HUES6 (cell line): ENCODE data around the gene KLHDC8B.
"Not testable (repeated sequence)": the region's sequence is repeated elsewhere in the genome, so short reads cannot be mapped to it uniquely, and the experiment has no call there.

ENCODE experiments used
- H3K27ac ChIP-seq: 2 replicates; pipeline ENCODE4 v1.7.0; 2013; ENCODE audit warnings: low read depth, mild to moderate bottlenecking, low read length, inconsistent platforms
- H3K27me3 ChIP-seq: 2 replicates; pipeline ENCODE4 v1.6.1; 2013; ENCODE audit warnings: low read length; ENCODE audit not compliant: control insufficient read depth, insufficient read depth
- H3K36me3 ChIP-seq: 2 replicates; pipeline ENCODE4 v1.6.1; 2013; ENCODE audit warnings: low read length; ENCODE audit not compliant: control insufficient read depth, insufficient read depth
- H3K4me1 ChIP-seq: 2 replicates; pipeline ENCODE4 v1.6.1; 2013; ENCODE audit warnings: low read length; ENCODE audit not compliant: control insufficient read depth, insufficient read depth
- H3K4me3 ChIP-seq: 2 replicates; pipeline ENCODE4 v1.5.1; 2013; ENCODE audit warnings: low read depth, low read length
- H3K9ac ChIP-seq: one replicate; pipeline ENCODE4 v1.6.1; 2013; ENCODE audit warnings: mild to moderate bottlenecking, low read length
- H3K9me3 ChIP-seq: 2 replicates; pipeline ENCODE4 v1.6.1; 2013; ENCODE audit warnings: low read depth, low read length; ENCODE audit not compliant: control insufficient read depth, insufficient read depth

KLHDC8B gene

GRCh38 chr3:49183873-49184272 lies 12.5 kb downstream of the KLHDC8B start:
- Histone ChIP-seq H3K27ac (no peak overlapping the region), H3K4me3 (no peak overlapping the region), H3K9ac (no peak overlapping the region), H3K27me3 (no peaks in the 10 kb centered on the region), H3K4me1 (no peaks in the 10 kb centered on the region), H3K36me3 (no peaks in the 10 kb centered on the region), H3K9me3 (peaks cover 4% of the 10 kb centered on the region; the same call in 1 of the 2 replicates)

GRCh38 chr3:49191741-49192140 lies 20.3 kb downstream of the KLHDC8B start:
- Histone ChIP-seq H3K27ac (no peak overlapping the region), H3K4me3 (no peak overlapping the region), H3K27me3 (no peaks in the 10 kb centered on the region), H3K4me1 (no peaks in the 10 kb centered on the region), H3K9me3 (no peaks in the 10 kb centered on the region), H3K36me3 (no peaks in the 10 kb centered on the region), H3K9ac (no peak overlapping the region)

- no peaks in the 10 kb centered on the region for H3K9me3 ChIP-seq
- no peaks in the 10 kb centered on the region for H3K27me3 ChIP-seq
- H3K27ac ChIP-seq = no peak overlapping the region
Measured at GRCh38 chr3:49198161-49198560, 26.8 kb downstream of the KLHDC8B start.

GRCh38 chr3:49198611-49199230 lies 27.3 kb downstream of the KLHDC8B start:
- no peak overlapping the region for H3K4me3 ChIP-seq
- H3K27me3 ChIP-seq = no peaks in the 10 kb centered on the region
- H3K9ac ChIP-seq = no peak overlapping the region
- H3K36me3 ChIP-seq = no peaks in the 10 kb centered on the region
- no peaks in the 10 kb centered on the region for H3K4me1 ChIP-seq
- H3K9me3 ChIP-seq = no peaks in the 10 kb centered on the region
- no peak overlapping the region for H3K27ac ChIP-seq

More at GRCh38 chr3:49198161-49198560, 26.8 kb downstream of the KLHDC8B start:
- H3K4me3 ChIP-seq = no peak overlapping the region
- no peaks in the 10 kb centered on the region for H3K36me3 ChIP-seq
- no peak overlapping the region for H3K9ac ChIP-seq
- no peaks in the 10 kb centered on the region for H3K4me1 ChIP-seq

GRCh38 chr3:49199239-49199899 lies 28.0 kb downstream of the KLHDC8B start:
- Histone ChIP-seq H3K27me3 (no peaks in the 10 kb centered on the region), H3K4me1 (no peaks in the 10 kb centered on the region), H3K9ac (no peak overlapping the region), H3K9me3 (no peaks in the 10 kb centered on the region), H3K27ac (no peak overlapping the region), H3K4me3 (no peak overlapping the region), H3K36me3 (no peaks in the 10 kb centered on the region)

GRCh38 chr3:49199900-49200281 lies 28.5 kb downstream of the KLHDC8B start:
- Histone ChIP-seq H3K9ac (no peak overlapping the region), H3K9me3 (no peaks in the 10 kb centered on the region), H3K27me3 (no peaks in the 10 kb centered on the region), H3K4me1 (no peaks in the 10 kb centered on the region), H3K4me3 (no peak overlapping the region), H3K36me3 (no peaks in the 10 kb centered on the region), H3K27ac (no peak overlapping the region)

GRCh38 chr3:49213541-49213943 lies 42.1 kb downstream of the KLHDC8B start:
- no peaks in the 10 kb centered on the region for H3K27me3 ChIP-seq
- H3K9me3 ChIP-seq = peaks cover 29% of the 10 kb centered on the region
- H3K27ac ChIP-seq = no peak overlapping the region
- no peaks in the 10 kb centered on the region for H3K4me1 ChIP-seq
- H3K36me3 ChIP-seq = no peaks in the 10 kb centered on the region
- no peak overlapping the region for H3K4me3 ChIP-seq
- H3K9ac ChIP-seq = no peak overlapping the region

GRCh38 chr3:49213998-49214397 lies 42.6 kb downstream of the KLHDC8B start:
- no peak overlapping the region for H3K27ac ChIP-seq
- no peak overlapping the region for H3K4me3 ChIP-seq
- no peaks in the 10 kb centered on the region for H3K27me3 ChIP-seq
- H3K9ac ChIP-seq = no peak overlapping the region
- H3K4me1 ChIP-seq = no peaks in the 10 kb centered on the region
- peaks cover 29% of the 10 kb centered on the region for H3K9me3 ChIP-seq
- H3K36me3 ChIP-seq = no peaks in the 10 kb centered on the region

GRCh38 chr3:49216687-49217086 lies 45.3 kb downstream of the KLHDC8B start:
- not testable (repeated sequence) for H3K27me3 ChIP-seq, H3K4me3 ChIP-seq, H3K4me1 ChIP-seq, H3K36me3 ChIP-seq, H3K27ac ChIP-seq, H3K9ac ChIP-seq
- peaks cover 43% of the 10 kb centered on the region for H3K9me3 ChIP-seq

GRCh38 chr3:49217108-49217507 lies 45.7 kb downstream of the KLHDC8B start:
- not testable (repeated sequence) for H3K36me3 ChIP-seq, H3K9ac ChIP-seq, H3K4me3 ChIP-seq, H3K27ac ChIP-seq, H3K4me1 ChIP-seq, H3K27me3 ChIP-seq
- H3K9me3 ChIP-seq = peaks cover 43% of the 10 kb centered on the region

- Histone ChIP-seq H3K27ac (no peak overlapping the region), H3K4me1 (no peaks in the 10 kb centered on the region), H3K9me3 (peaks cover 38% of the 10 kb centered on the region), H3K36me3 (no peaks in the 10 kb centered on the region), H3K9ac (no peak overlapping the region), H3K27me3 (no peaks in the 10 kb centered on the region), H3K4me3 (no peak overlapping the region)
Measured at GRCh38 chr3:49217688-49218470, 46.5 kb downstream of the KLHDC8B start.
